ENCODE data around the gene SNRPA1. TPM values are rescaled to one million over a fixed set of nuclear protein-coding genes. Genes with fewer than 3 reads are reported as not detected.
A peak's percentile ranks its signal among the peaks of the same experiment; 100 is the strongest.
"Not testable (repeated sequence)": the region's sequence is repeated elsewhere in the genome, so short reads cannot be mapped to it uniquely, and the experiment has no call there.

Gene SNRPA1
- polyA plus RNA-seq, 3 donors, result 57.3 to 63.6 (median 61.5) TPM

DNA sequence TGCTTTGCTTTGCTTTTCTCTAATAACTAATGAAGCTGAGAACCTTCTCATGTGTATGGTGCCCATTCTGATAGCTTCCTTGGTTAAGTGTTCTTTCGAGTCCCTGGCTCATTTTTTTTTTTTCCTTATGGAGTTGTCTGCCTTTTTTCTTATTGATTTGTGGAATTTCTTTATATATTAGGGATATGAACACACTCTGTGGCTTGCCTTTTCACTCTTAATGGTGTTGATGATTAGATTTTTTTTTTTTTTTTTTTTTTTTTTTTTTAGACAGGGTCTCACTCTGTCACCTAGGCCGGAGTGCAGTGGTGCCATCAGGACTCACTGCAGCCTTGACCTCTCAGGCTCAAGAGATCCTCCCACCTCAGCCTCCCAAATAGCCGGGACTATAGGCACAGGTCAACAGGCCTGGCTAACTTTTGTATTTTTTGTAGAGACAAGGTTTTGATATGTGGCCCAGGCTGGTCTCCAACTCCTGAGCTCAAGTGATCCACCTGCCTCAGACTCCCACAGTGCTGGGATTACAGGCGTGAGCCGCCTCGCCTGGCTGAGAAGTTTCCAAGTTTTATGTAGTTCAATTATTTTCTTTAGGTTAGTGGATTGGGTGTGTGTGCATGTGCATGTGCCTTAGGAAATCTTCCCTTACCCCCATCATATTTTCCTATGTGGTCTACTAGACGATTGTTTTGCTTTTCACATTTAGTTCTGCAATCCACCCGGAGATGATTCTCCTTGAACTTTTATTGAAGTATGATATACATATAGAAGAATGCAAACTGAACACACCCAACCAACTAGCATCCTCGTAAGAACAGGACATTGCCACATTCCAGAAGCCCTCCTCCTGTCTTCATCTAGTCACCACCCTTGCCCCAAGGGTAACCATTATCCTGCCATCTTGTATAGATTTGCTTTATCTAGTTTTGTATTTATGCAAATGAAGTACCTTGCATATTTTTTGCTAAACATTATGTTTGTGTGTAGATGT is 1.7 kb upstream of the SNRPA1 start:
- no peak for DNase-seq (ENCODE audit: low read depth in 3 of 3, low spot score in 2 of 3)

DNA sequence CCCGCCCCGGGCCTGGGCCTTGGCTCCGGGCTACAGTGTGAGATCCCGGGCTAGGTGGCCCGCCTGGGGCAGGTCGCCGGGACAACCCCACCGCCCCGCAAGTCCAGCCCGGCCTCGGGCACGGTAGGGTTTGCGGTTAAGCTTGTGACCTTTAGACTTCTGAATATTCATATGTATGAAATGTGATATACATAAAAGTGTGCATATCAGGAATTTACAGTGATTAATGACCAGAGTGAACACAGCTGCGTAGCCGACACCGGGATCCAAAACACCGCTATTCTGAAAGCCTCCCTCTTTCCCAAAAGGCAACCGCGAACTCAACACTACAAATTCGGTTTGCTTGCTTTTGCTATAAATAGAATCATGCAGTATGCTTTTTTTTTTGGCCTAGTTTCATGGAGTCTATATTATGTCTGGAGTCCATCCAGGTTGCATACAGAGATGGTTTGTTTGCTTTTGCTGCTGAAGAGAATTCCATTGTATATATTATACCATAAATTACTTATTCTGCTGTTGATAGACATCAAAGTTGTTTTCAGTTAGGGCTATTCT is 636 bp upstream of the SNRPA1 start:
- no peak for DNase-seq (ENCODE audit: low read depth in 3 of 3, low spot score in 2 of 3)

GRCh38 chr15:101293122-101293521 is 1.9 kb downstream of the SNRPA1 start:
- DNase-seq (ENCODE audit: low read depth in 3 of 3, low spot score in 2 of 3), result no peak

GRCh38 chr15:101288905-101289513 is 6.0 kb downstream of the SNRPA1 start:
- DNase-seq (ENCODE audit: low read depth in 3 of 3, low spot score in 2 of 3), result no peak

GRCh38 chr15:101287342-101287741 is 7.7 kb downstream of the SNRPA1 start:
- not testable (repeated sequence) for DNase-seq (ENCODE audit: low read depth in 3 of 3, low spot score in 2 of 3)

GRCh38 chr15:101286471-101287114 is 8.5 kb downstream of the SNRPA1 start:
- DNase-seq (ENCODE audit: low read depth in 3 of 3, low spot score in 2 of 3), result no peak

DNA sequence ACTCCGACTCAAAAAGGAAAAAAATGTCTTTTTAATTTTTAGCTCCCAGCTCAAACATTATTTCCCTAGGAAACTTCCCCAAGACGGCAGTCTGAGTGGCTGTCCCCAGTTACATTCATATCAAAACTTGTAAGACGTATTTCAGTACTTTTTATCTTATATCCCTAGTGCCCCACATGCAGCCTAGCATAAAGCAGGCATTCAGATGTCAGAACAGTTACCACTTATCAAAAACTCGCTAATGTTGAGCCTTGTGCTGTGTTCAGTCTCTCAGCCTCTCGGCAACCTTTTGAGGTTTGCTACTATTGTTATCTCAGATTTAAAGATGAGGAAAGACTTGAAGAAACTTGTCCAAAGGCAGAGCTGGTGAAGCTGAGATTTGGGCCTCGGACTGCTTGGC is 11.1 kb downstream of the SNRPA1 start:
- DNase-seq (ENCODE audit: low read depth in 3 of 3, low spot score in 2 of 3), result no peak

DNA sequence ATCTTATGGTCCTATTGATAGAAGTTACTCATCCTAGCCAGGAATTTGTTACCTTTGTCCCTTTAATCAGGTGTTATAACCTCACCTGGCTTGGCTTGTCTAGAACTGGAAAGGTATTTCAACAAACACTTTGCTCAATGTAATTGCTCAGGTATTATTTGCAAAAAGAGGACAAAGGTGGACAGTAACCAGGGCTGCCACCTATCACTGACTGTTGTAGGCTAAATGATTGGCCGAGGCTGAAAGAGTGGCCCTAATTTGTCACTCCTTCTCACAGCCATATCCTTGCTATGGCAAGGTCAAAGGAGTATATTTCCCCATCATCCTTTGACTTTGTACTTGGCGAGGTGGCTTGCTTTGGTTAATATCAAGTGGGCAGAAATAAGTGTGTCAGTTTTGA is 15.0 kb downstream of the SNRPA1 start:
- no peak for DNase-seq (ENCODE audit: low read depth in 3 of 3, low spot score in 2 of 3)

DNA sequence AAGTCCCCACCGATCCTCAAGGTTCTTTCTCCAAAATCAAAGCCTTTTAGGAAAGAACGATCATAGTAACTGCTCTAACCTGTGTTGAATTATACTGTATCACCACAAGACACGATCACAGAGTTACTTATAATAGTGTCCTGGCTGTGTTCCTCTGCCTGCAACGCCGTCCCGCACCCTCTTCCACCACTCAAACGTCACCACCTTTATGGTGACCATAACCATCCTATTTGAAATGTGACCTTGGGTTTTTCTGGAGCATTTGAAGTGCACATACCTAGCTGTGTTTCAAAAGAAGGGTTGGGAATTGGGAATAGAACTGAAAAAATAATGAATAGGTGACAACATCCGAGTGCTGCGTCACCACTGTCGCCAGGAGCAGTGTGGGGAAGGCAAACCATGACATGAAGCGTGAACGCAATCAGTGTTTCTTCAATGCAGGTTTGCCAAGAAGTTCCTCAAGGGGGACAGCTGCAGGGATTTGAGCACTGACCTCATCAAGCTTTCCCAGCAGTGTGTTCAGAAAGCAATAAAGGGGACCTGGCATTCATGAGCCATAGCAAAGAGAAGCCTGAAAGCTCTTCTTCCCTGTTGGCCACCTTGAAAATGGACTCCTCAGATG is 17.0 kb downstream of the SNRPA1 start:
- DNase-seq (ENCODE audit: low read depth in 3 of 3, low spot score in 2 of 3), result no peak

DNA sequence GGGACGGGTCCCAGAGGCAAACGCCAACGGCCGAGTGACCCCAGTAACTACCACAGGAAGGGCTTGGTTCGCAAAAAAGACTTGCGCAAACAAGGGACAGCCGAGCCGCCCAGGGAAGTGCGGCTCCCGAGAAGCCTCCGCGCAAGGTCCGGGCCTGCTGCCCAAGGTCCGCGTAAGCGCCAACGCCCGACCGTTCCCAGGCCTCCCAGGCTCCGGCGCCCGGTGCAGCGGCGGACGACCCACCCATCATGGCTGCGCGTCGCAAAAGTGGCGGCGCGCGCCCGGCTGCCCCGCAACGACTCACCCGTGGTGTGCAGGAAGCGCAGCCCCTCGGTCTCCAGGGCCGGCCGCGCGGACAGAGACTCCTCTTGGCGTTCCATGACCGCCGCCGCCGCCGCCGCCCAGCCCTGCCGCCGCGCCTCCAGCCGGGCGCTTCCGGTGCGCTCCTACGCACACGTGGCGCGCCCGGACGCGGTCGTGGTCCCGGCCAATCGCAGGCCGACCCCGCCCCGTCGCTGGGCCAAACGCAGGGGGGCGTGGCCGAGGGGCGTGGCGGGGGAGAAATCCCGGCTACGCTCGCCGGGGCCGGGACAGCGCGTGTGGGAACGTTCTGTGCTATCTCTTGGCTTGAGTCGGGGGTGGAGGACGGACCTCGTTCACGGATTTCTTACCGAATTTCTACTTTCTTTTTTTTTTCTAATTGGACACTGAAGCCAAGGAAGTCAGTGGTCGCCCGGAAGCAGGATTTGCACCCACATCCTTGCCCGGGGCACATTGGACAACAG is 17.8 kb downstream of the SNRPA1 start, which contains the start of gene SELENOS:
SELENOS (minus strand) TSS at position 448 of the 785 bp plus-strand sequence; CDS start at position 380, 68 bp downstream.
- DNase-seq (ENCODE audit: low read depth in 3 of 3, low spot score in 2 of 3), result peak in 2 of 3 donors; percentile 75 to 77

DNA sequence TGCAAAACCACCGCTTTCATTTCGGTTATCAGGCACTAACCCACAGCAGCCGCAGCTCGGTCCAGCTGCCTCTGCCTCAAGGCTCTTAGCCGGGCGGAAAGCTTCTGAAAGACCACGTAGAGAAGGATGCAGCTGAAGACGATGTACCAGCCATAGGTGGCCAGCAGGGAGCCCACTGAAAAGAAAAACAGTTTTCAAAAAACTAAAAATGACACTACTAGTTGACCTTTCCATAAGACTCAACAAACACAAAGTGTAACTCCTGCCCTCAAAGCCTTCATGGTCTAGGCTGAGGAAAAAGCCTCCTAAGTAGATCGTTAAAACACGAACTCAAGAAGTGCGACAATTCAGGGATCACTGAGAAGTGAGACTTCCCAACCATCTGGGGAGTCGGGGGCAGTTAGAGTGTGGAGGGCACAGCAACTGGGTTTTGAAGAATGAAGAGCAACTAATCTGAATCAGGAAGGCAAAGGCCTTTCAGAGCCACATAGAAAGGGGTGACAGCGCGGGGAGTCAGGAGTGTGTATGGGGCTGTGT is 18.5 kb downstream of the SNRPA1 start:
- DNase-seq (ENCODE audit: low read depth in 3 of 3, low spot score in 2 of 3), result no peak

- DNase-seq (ENCODE audit: low read depth in 3 of 3, low spot score in 2 of 3), result no peak
These were observed 20.0 kb downstream of the SNRPA1 start for GRCh38 chr15:101275018-101275417.

DNA sequence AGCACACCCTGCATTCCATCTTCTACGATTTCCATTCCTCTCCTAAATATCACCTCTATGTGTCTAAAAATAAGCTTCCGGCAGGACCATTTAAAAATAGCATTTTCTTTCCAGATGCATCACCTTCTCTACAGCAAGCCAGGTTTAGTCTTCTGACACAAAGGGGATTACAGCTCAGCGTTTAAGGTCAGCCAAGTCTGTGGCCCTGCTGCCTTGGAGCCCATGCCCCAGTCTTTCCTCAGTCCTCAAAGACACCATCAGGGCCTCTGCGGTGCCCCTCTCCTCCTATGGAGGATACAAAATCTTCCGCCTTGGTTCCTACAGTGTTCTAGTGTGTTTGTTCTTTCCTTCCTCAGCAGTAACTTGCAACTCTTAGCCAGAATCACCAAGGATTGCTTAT is 21.5 kb downstream of the SNRPA1 start:
- DNase-seq (ENCODE audit: low read depth in 3 of 3, low spot score in 2 of 3), result no peak

GRCh38 chr15:101272584-101272983 is 22.5 kb downstream of the SNRPA1 start:
- DNase-seq (ENCODE audit: low read depth in 3 of 3, low spot score in 2 of 3), result no peak

GRCh38 chr15:101269479-101270223 is 25.4 kb downstream of the SNRPA1 start:
- no peak for DNase-seq (ENCODE audit: low read depth in 3 of 3, low spot score in 2 of 3)

DNA sequence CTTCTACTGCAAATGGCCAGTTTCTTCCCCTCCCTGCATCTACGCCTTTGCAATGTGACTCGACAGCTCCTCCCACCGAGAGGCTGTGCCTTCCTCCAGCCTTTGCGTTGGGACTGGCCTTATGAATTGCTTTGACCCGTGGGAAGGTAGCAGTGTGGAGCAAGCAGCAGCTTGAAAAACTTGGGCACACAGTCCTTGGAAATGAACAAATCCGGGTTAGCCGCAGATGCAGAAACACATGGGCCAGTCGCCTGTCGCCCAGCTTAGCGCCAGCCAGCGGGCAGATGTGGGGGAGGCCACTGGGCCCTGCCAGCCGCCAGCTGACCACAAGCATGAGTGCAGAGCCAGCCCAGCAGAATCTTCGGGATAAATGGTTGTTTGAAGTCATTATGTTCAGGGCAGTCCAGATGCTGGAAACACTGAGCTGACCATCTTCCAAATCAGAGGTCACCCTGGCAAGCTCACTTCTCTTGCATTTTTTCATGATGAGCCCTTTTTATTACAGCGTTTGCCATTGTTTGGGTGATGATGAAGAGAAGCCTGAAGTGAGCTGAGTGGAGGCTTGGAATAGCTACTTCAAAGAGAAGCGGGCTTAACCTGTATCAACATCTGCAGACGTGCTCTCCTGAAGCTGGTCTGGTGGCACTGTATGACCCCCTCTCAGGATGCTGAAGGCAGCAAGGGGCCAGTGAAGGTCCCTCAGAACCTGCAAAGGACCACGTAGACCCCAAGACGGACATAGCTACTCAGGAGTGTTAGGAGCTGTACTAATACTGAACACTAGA is 27.5 kb downstream of the SNRPA1 start:
- DNase-seq (ENCODE audit: low read depth in 3 of 3, low spot score in 2 of 3), result no peak

DNA sequence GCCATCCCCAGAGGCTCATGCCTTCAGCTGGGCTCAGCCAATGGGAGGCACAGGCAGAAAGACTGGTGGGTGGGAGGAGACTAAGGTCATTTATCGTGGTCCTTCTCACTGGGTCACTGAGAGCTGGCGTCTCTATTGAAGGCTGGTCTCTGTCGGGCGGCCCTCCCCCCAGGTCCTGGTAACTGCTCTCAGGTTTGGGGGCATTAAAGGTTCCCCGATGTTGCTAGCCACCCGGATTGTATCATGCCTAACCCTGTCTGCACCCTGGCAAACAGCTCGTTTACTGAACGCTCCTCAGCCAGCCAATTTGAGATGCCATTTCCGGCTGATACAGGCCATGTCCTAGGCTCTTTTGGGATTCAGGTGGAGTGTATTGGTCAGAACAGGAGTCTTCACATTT is 28.3 kb downstream of the SNRPA1 start:
- DNase-seq (ENCODE audit: low read depth in 3 of 3, low spot score in 2 of 3), result no peak

GRCh38 chr15:101266034-101266433 is 29.0 kb downstream of the SNRPA1 start:
- no peak for DNase-seq (ENCODE audit: low read depth in 3 of 3, low spot score in 2 of 3)
